IMR-90 (cell line): ENCODE measurements around the gene PHF14. TPM values are rescaled to one million over a fixed set of nuclear protein-coding genes. Genes with fewer than 3 reads are reported as not detected.

Experiments used
- ATAC-seq: fragments of 200-7000 bp; cut with Tn5 transposase; 2 replicates; pipeline ENCODE4 v1.9.1; 2020; ENCODE audit warnings: low read depth, mild to moderate bottlenecking, moderate library complexity
- BruUV-seq: library from RNA; stranded (reverse); fragments of 400-500 nt; replicated peaks from 2 replicates; lab custom pipeline; 2021; lab: Mats Ljungman, UMichigan
- CTCF ChIA-PET: fragments of 300-600 bp; formaldehyde crosslinking; extraction: SDS; loops from one replicate; lab custom pipeline; 2021; ENCODE audit warnings: antibody characterized with exemption; lab: Yijun Ruan, JAX
- POLR2A ChIA-PET: fragments of 300-600 bp; sonication (Branson Sonifier 250); formaldehyde crosslinking; loops from one replicate; lab custom pipeline; 2022; ENCODE audit warnings: antibody characterized with exemption; ENCODE audit not compliant: unreplicated experiment; lab: Charles Lee
- DNase-seq: peaks from one replicate; pipeline ENCODE4 v3.0.0; 2013
- H2AFZ ChIP-seq: replicated peaks from 2 replicates; pipeline ENCODE3; 2013; ENCODE audit warnings: low read length, mild to moderate bottlenecking; ENCODE audit not compliant: poor library complexity
- H2AK5ac ChIP-seq: 2 replicates; pipeline ENCODE4 v1.6.1; 2013; ENCODE audit warnings: low read depth, low read length, inconsistent platforms
- H2AK9ac ChIP-seq: replicated peaks from 2 replicates; pipeline ENCODE3; 2013; ENCODE audit warnings: mild to moderate bottlenecking, low read depth, low read length, moderate library complexity; ENCODE audit not compliant: poor library complexity
- H2BK120ac ChIP-seq: 2 replicates; pipeline ENCODE4 v1.6.1; 2013; ENCODE audit warnings: low read depth, low read length, inconsistent platforms
- H2BK15ac ChIP-seq: 3 replicates; pipeline ENCODE4 v1.6.1; 2013; ENCODE audit warnings: low read depth, low read length, inconsistent platforms
- H2BK20ac ChIP-seq: 2 replicates; pipeline ENCODE4 v1.6.1; 2013; ENCODE audit warnings: low read depth, mild to moderate bottlenecking, inconsistent platforms, low read length, moderate library complexity
- H2BK5ac ChIP-seq: 2 replicates; pipeline ENCODE4 v1.6.1; 2013; ENCODE audit warnings: mild to moderate bottlenecking, low read depth, low read length, inconsistent platforms; ENCODE audit not compliant: poor library complexity, severe bottlenecking
- H3K14ac ChIP-seq: replicated peaks from 2 replicates; pipeline ENCODE4 v1.6.1; 2013; ENCODE audit warnings: low read depth, low read length, inconsistent platforms
- H3K18ac ChIP-seq: 2 replicates; pipeline ENCODE4 v1.6.1; 2013; ENCODE audit warnings: low read depth, low read length, control low read depth
- H3K23ac ChIP-seq: 2 replicates; pipeline ENCODE4 v1.6.1; 2013; ENCODE audit warnings: low read depth, low read length, inconsistent platforms
- H3K27ac ChIP-seq: 2 replicates; pipeline ENCODE4 v1.5.1; 2013; ENCODE audit warnings: mild to moderate bottlenecking, control low read depth, low read length; ENCODE audit not compliant: insufficient read depth
- H3K27me3 ChIP-seq: 2 replicates; pipeline ENCODE4 v1.6.1; 2013; ENCODE audit warnings: low read length; ENCODE audit not compliant: control insufficient read depth, insufficient read depth
- H3K36me3 ChIP-seq: 2 replicates; pipeline ENCODE4 v1.6.1; 2013; ENCODE audit warnings: low read length, mixed read lengths; ENCODE audit not compliant: control insufficient read depth, insufficient read depth
- H3K4ac ChIP-seq: 2 replicates; pipeline ENCODE4 v1.6.1; 2013; ENCODE audit warnings: low read depth, low read length, inconsistent platforms
- H3K4me1 ChIP-seq: 2 replicates; pipeline ENCODE4 v1.6.1; 2013; ENCODE audit warnings: low read length, mixed read lengths; ENCODE audit not compliant: control insufficient read depth, insufficient read depth
- H3K4me2 ChIP-seq: 2 replicates; pipeline ENCODE4 v1.6.1; 2013; ENCODE audit warnings: low read depth, mild to moderate bottlenecking, control low read depth, low read length, moderate library complexity
- H3K4me3 ChIP-seq: 2 replicates; pipeline ENCODE4 v1.5.1; 2013; ENCODE audit warnings: low read depth, mild to moderate bottlenecking, control low read depth, low read length, moderate library complexity; ENCODE audit not compliant: insufficient read depth
- H3K56ac ChIP-seq: 2 replicates; pipeline ENCODE4 v1.6.1; 2013; ENCODE audit warnings: low read length, inconsistent platforms; ENCODE audit not compliant: insufficient read depth; ENCODE audit errors: extremely low read depth
- H3K79me1 ChIP-seq, 2 experiments: 2 replicates each; pipeline ENCODE4 v1.6.1; 2013; ENCODE audit warnings: low read length in 2 of 2, inconsistent platforms in 1 of 2, low read depth in 1 of 2
- H3K9ac ChIP-seq: 2 replicates; pipeline ENCODE4 v1.6.1; 2013; ENCODE audit warnings: low read depth, low read length, control low read depth
- H3K9me1 ChIP-seq: 2 replicates; pipeline ENCODE4 v1.6.1; 2013; ENCODE audit warnings: low read length, inconsistent platforms; ENCODE audit not compliant: insufficient read depth
- H3K9me3 ChIP-seq: 2 replicates; pipeline ENCODE4 v1.6.1; 2013; ENCODE audit warnings: low read length; ENCODE audit not compliant: control insufficient read depth, insufficient read depth
- H4K20me1 ChIP-seq: 2 replicates; pipeline ENCODE4 v1.6.1; 2013; ENCODE audit warnings: low read length, inconsistent platforms; ENCODE audit not compliant: insufficient read depth
- H4K5ac ChIP-seq: 2 replicates; pipeline ENCODE4 v1.6.1; 2013; ENCODE audit warnings: mild to moderate bottlenecking, low read depth, low read length, control low read depth
- H4K8ac ChIP-seq, 2 experiments: 2 replicates each; pipeline ENCODE4 v1.6.1; 2013; ENCODE audit warnings: low read depth in 2 of 2, low read length in 2 of 2, control low read depth in 1 of 2, inconsistent platforms in 1 of 2
- H4K91ac ChIP-seq: 2 replicates; pipeline ENCODE4 v1.6.1; 2013; ENCODE audit warnings: low read depth, low read length, inconsistent platforms; ENCODE audit not compliant: insufficient read depth
- CEBPB ChIP-seq: IDR thresholded peaks from 2 replicates; pipeline ENCODE4 v1.6.1; 2012; ENCODE audit warnings: low read depth, low read length, improper control_type of control experiment
- ELK1 ChIP-seq: fragments of 150-350 bp; IDR thresholded peaks from 2 replicates; pipeline ENCODE4 v1.6.1; 2016; ENCODE audit warnings: low read depth, mild to moderate bottlenecking, low read length, moderate library complexity, borderline replicate concordance
- FOS ChIP-seq: fragments of 150-350 bp; IDR thresholded peaks from 2 replicates; pipeline ENCODE4 v1.6.1; 2016; ENCODE audit warnings: low read depth, low read length
- MAFK ChIP-seq: IDR thresholded peaks from 2 replicates; pipeline ENCODE4 v1.6.1; 2012; ENCODE audit warnings: low read depth, low read length, improper control_type of control experiment
- MAZ ChIP-seq: IDR thresholded peaks from 2 replicates; pipeline ENCODE4 v1.6.1; 2012; ENCODE audit warnings: low read depth, mild to moderate bottlenecking, low read length, improper control_type of control experiment, moderate library complexity, borderline replicate concordance
- MXI1 ChIP-seq: IDR thresholded peaks from 2 replicates; pipeline ENCODE4 v1.6.1; 2012; ENCODE audit warnings: low read depth, mild to moderate bottlenecking, low read length, moderate library complexity, borderline replicate concordance
- NFE2L2 ChIP-seq: fragments of 150-350 bp; IDR thresholded peaks from 2 replicates; pipeline ENCODE4 v1.6.1; 2016; ENCODE audit warnings: low read depth, mild to moderate bottlenecking, low read length
- POLR2A ChIP-seq: IDR thresholded peaks from 2 replicates; pipeline ENCODE4 v1.6.1; 2012; ENCODE audit warnings: mild to moderate bottlenecking, low read depth, low read length
- RCOR1 ChIP-seq: IDR thresholded peaks from 2 replicates; pipeline ENCODE4 v1.6.1; 2012; ENCODE audit warnings: mild to moderate bottlenecking, low read length, improper control_type of control experiment; ENCODE audit not compliant: insufficient replicate concordance
- RFX5 ChIP-seq: IDR thresholded peaks from 2 replicates; pipeline ENCODE4 v1.8.0; 2012; ENCODE audit warnings: low read depth, mild to moderate bottlenecking, low read length, moderate library complexity
- USF2 ChIP-seq: fragments of 150-350 bp; IDR thresholded peaks from 2 replicates; pipeline ENCODE4 v1.6.1; 2017; ENCODE audit warnings: mild to moderate bottlenecking, antibody characterized with exemption, low read length, low read depth
- WGBS, 2 experiments: methylation state at CpG; one replicate each; pipeline versions ENCODE4 v1.1.5 to v1.1.7; 2013; ENCODE audit warnings: missing lambda C conversion rate in 2 of 2; ENCODE audit not compliant: insufficient read length in 1 of 2; ENCODE audit errors: extremely low coverage in 2 of 2; 5-methylcytosine and 5-hydroxymethylcytosine counted together
- dilution Hi-C: fragments of 300-500 bp; cut with HindIII; formaldehyde crosslinking; loops from one replicate; pipeline ENCODE4 v1.14.3; 2018; ENCODE audit warnings: low sequenced_read_pairs; ENCODE audit not compliant: unreplicated experiment
- in situ Hi-C: fragments of 300-500 bp; cut with MboI; formaldehyde crosslinking; loops from 3 replicates; pipeline ENCODE4 v1.14.3; 2019; ENCODE audit warnings: low sequenced_read_pairs, inconsistent platforms, mixed read lengths
- intact Hi-C: fragments of 100-400 bp; cut with micrococcal nuclease; formaldehyde crosslinking; loops from 2 replicates; pipeline ENCODE4 v1.10.0; 2022
- polyA plus RNA-seq, 3 experiments: library from polyadenylated mRNA; depleted of rRNA; stranded (reverse); fragments of >200 nt; gene quantifications; 2 replicates each; pipeline ENCODE4 v1.2.3, GENCODE V29; 2012; ENCODE audit warnings: low replicate concordance in 1 of 3
- total RNA-seq: library from RNA; depleted of rRNA; stranded (reverse); fragments of >200 nt; gene quantifications from 2 replicates; pipeline ENCODE4 v1.2.3, GENCODE V29; 2012

The PHF14 gene
- total and polyA plus RNA-seq, 2 of the 4 experiments (the other 2 are of a cell fraction): 8.7 to 17.2 TPM

GRCh38 chr7:11182736-11183135 is 209.1 kb downstream of the PHF14 start:
- no peak overlapping the region for H2AK9ac ChIP-seq
- no peak overlapping the region for H3K18ac ChIP-seq
- H3K9me3 ChIP-seq: no peaks in the 10 kb centered on the region; the same call in 1 of the 2 replicates
- TF ChIP-seq MAZ: no peak
- no peak for TF ChIP-seq FOS
- TF ChIP-seq RFX5: no peak
- TF ChIP-seq USF2: no peak
- TF ChIP-seq ELK1: no peak
- TF ChIP-seq MXI1: no peak
- TF ChIP-seq POLR2A: no peak
- TF ChIP-seq MAFK: no peak
- TF ChIP-seq RCOR1: no peak
- TF ChIP-seq CEBPB: no peak
- no peak for TF ChIP-seq NFE2L2
- WGBS, 2 experiments: no CpG with 5 or more reads among the region's 1 CpG
- POLR2A ChIA-PET: no interaction called here
- no peaks in the 10 kb centered on the region for H3K36me3 ChIP-seq
- no peaks in the 10 kb centered on the region for H3K79me1 ChIP-seq
- DNase-seq (peak; percentile 36), ATAC-seq (no peak)
- no peaks in the 10 kb centered on the region; the same call in 1 of the 2 replicates for H3K4me1 ChIP-seq
- H2BK20ac ChIP-seq: no peak overlapping the region
- H4K8ac ChIP-seq: no peak overlapping the region
- no peak overlapping the region for H3K56ac ChIP-seq
- H3K9ac ChIP-seq: no peak overlapping the region
- H3K4me2 ChIP-seq: no peak overlapping the region
- CTCF ChIA-PET: no interaction called here
- in situ Hi-C loops: no loop called here
- H4K5ac ChIP-seq: no peak overlapping the region
- H3K9me1 ChIP-seq: no peaks in the 10 kb centered on the region
- H3K23ac ChIP-seq: no peak overlapping the region
- no peak overlapping the region for H2BK120ac ChIP-seq
- no TSS peak for BruUV-seq
- no peak overlapping the region for H3K27ac ChIP-seq
- no peaks in the 10 kb centered on the region for H3K27me3 ChIP-seq
- no peak overlapping the region for H4K91ac ChIP-seq
- no peaks in the 10 kb centered on the region for H4K20me1 ChIP-seq
- intact Hi-C loops: no loop called here
- no peak overlapping the region for H2AFZ ChIP-seq
- H3K4me3 ChIP-seq: no peak overlapping the region
- dilution Hi-C loops: no loop called here
- H2BK5ac ChIP-seq: no peak overlapping the region
- no peak overlapping the region for H3K4ac ChIP-seq
- H2AK5ac ChIP-seq: no peak overlapping the region
- no peak overlapping the region for H3K14ac ChIP-seq
- H2BK15ac ChIP-seq: no peak overlapping the region
